B cell (primary cell): ENCODE data around the gene CAVIN1. TPM values are rescaled to one million over a fixed set of nuclear protein-coding genes. Genes with fewer than 3 reads are reported as not detected.

ENCODE experiments used
- ATAC-seq: fragments of 200-7000 bp; cut with Tn5 transposase; one replicate; pipeline ENCODE4 v1.10.0; 2021; ENCODE audit warnings: low read depth, mild to moderate bottlenecking, moderate number of reproducible peaks, moderate library complexity
- CTCF ChIA-PET: fragments of 350-600 bp; sonication (Branson Sonifier 250); formaldehyde crosslinking; loops from one replicate; lab custom pipeline; 2021; ENCODE audit warnings: antibody characterized with exemption, inconsistent platforms; lab: Charles Lee
- POLR2A ChIA-PET: fragments of 350-600 bp; sonication (Branson Sonifier 250); formaldehyde crosslinking; loops from one replicate; lab custom pipeline; 2021; ENCODE audit warnings: antibody characterized with exemption; lab: Charles Lee
- DNase-seq: peaks from one replicate; pipeline ENCODE4 v3.0.0; 2013
- H2AFZ ChIP-seq: 2 replicates; pipeline ENCODE4 v1.6.1; 2012; ENCODE audit warnings: mild to moderate bottlenecking, low read depth, low read length; ENCODE audit not compliant: insufficient read depth, poor library complexity, severe bottlenecking
- H3K27ac ChIP-seq, 2 donors: 1 replicate in 1 of 2; 2 replicates in 1 of 2; pipeline ENCODE4 v1.5.1; 2012 to 2013; ENCODE audit warnings: low read length in 2 of 2, mild to moderate bottlenecking in 2 of 2, moderate library complexity in 1 of 2
- H3K27me3 ChIP-seq, 4 experiments: fragments of 200-600 bp in 1 of 4; sonication (generic) in 1 of 4; replicated peaks in 1 of 4; 1 replicate in 2 of 4; 2 replicates in 2 of 4; pipeline versions ENCODE4 v1.6.1 to v1.7.0; 2013 to 2016; ENCODE audit warnings: low read length in 3 of 4, mild to moderate bottlenecking in 2 of 4, mixed read lengths in 1 of 4, moderate library complexity in 1 of 4; ENCODE audit not compliant: insufficient read depth in 4 of 4, control insufficient read depth in 3 of 4; ENCODE audit errors: control extremely low read depth in 1 of 4
- H3K36me3 ChIP-seq, 2 experiments: replicated peaks in 1 of 2; 1 replicate in 1 of 2; 2 replicates in 1 of 2; pipeline versions ENCODE4 v1.6.1 to v1.7.1; 2013; ENCODE audit warnings: low read length in 1 of 2; ENCODE audit not compliant: insufficient read depth in 2 of 2, control insufficient read depth in 1 of 2; ENCODE audit errors: control extremely low read depth in 1 of 2, extremely low read depth in 1 of 2
- H3K4me1 ChIP-seq, 2 donors: fragments of 200-600 bp in 1 of 2; sonication (generic) in 1 of 2; 1 replicate in 1 of 2; 2 replicates in 1 of 2; pipeline versions ENCODE4 v1.5.1 to v1.6.1; 2013 to 2017; ENCODE audit warnings: low read length in 2 of 2; ENCODE audit not compliant: control insufficient read depth in 2 of 2, insufficient read depth in 2 of 2
- H3K4me2 ChIP-seq: replicated peaks from 2 replicates; pipeline ENCODE3; 2012; ENCODE audit warnings: mild to moderate bottlenecking, low read depth, low read length; ENCODE audit not compliant: poor library complexity, severe bottlenecking
- H3K4me3 ChIP-seq, 5 experiments: fragments of 200-600 bp in 1 of 5; sonication (generic) in 1 of 5; 1 replicate in 3 of 5; 2 replicates in 2 of 5; pipeline versions ENCODE4 v1.5.1 to v1.7.0; 2011 to 2016; ENCODE audit warnings: low read length in 4 of 5, mild to moderate bottlenecking in 4 of 5, low read depth in 2 of 5, control low read depth in 1 of 5, moderate library complexity in 1 of 5; ENCODE audit not compliant: insufficient read depth in 1 of 5; ENCODE audit errors: control extremely low read depth in 1 of 5, extremely low read depth in 1 of 5
- H3K79me2 ChIP-seq: fragments of 200-600 bp; sonication (generic); one replicate; pipeline ENCODE4 v1.6.0; 2016; ENCODE audit warnings: low read length; ENCODE audit not compliant: control insufficient read depth, insufficient read depth
- H3K9ac ChIP-seq: fragments of 200-600 bp; sonication (generic); 2 replicates; pipeline ENCODE4 v1.6.1; 2017; ENCODE audit warnings: mild to moderate bottlenecking, low read length, moderate library complexity
- H3K9me3 ChIP-seq, 3 donors: one replicate each; pipeline versions ENCODE4 v1.6.1 to v1.7.1; 2013; ENCODE audit warnings: low read length in 2 of 3; ENCODE audit not compliant: control insufficient read depth in 2 of 3, insufficient read depth in 1 of 3; ENCODE audit errors: control extremely low read depth in 1 of 3
- H4K20me1 ChIP-seq: 2 replicates; pipeline ENCODE4 v1.6.0; 2012; ENCODE audit warnings: mild to moderate bottlenecking, low read length; ENCODE audit not compliant: insufficient read depth, control insufficient read depth, poor library complexity, severe bottlenecking
- H3K27ac Mint-ChIP-seq: one replicate; pipeline ENCODE4 v1.8.0; 2021; ENCODE audit warnings: mixed read lengths
- H3K27me3 Mint-ChIP-seq: one replicate; pipeline ENCODE4 v1.8.0; 2021; ENCODE audit warnings: mixed read lengths
- H3K4me1 Mint-ChIP-seq: one replicate; pipeline ENCODE4 v1.8.0; 2021; ENCODE audit warnings: mixed read lengths
- H3K4me3 Mint-ChIP-seq: one replicate; pipeline ENCODE4 v1.8.0; 2021; ENCODE audit warnings: mixed read lengths
- H3K9me3 Mint-ChIP-seq: one replicate; pipeline ENCODE4 v1.8.0; 2022; ENCODE audit warnings: mixed read lengths; ENCODE audit not compliant: insufficient read depth
- CTCF ChIP-seq: fragments of 200-600 bp; IDR thresholded peaks from one replicate; pipeline ENCODE4 v1.8.0; 2022; ENCODE audit warnings: antibody characterized with exemption, mild to moderate bottlenecking
- EZH2 ChIP-seq: IDR thresholded peaks from 2 replicates; pipeline ENCODE4 v1.6.1; 2012; ENCODE audit warnings: borderline replicate concordance, low read depth, mild to moderate bottlenecking, moderate library complexity, low read length; ENCODE audit not compliant: insufficient read depth, poor library complexity, severe bottlenecking
- WGBS: methylation state at CpG from one replicate; pipeline ENCODE4 v1.1.5; 2013; ENCODE audit warnings: missing lambda C conversion rate; ENCODE audit not compliant: insufficient coverage; 5-methylcytosine and 5-hydroxymethylcytosine counted together
- intact Hi-C: fragments of 100-400 bp; cut with micrococcal nuclease; formaldehyde crosslinking; loops from one replicate; pipeline ENCODE4 v1.10.0; 2022
- polyA plus RNA-seq: library from polyadenylated mRNA; depleted of rRNA; stranded (reverse); fragments of >200 nt; gene quantifications from 2 replicates; pipeline ENCODE4 v1.2.3, GENCODE V29; 2012
- total RNA-seq, 2 donors: library from RNA; stranded (reverse); fragments of 120-200 nt in 1 of 2; gene quantifications; 1 replicate in 1 of 2; 2 replicates in 1 of 2; pipeline versions ENCODE4 v1.2.3 to v1.2.4, GENCODE V29; 2013 to 2022

Gene CAVIN1
- total and polyA plus RNA-seq, 2 donors (not counting 1 experiment from before 2014, with no cell fraction given), result not detected

GRCh38 chr17:42460371-42460770, 37.3 kb upstream of the CAVIN1 start:
- H3K9ac ChIP-seq, result peak overlapping the region; percentile 90
- intact Hi-C loops, result loop anchor here (1.0 kb wide), 2 partner anchors 32 to 72 kb away; partner anchors contain the start of gene STAT3
- no peaks in the 10 kb centered on the region for H3K27me3 ChIP-seq
- no peaks in the 10 kb centered on the region for H3K9me3 ChIP-seq
- WGBS, result 86% methylated on average over 1 of the region's 1 CpG
- TF ChIP-seq CTCF (no peak), EZH2 (no peak)
- Mint-ChIP-seq H3K27me3 (no peaks in the 10 kb centered on the region), H3K4me1 (peaks cover 50% of the 10 kb centered on the region), H3K4me3 (peak overlapping the region; percentile 97), H3K9me3 (no peaks in the 10 kb centered on the region), H3K27ac (peak overlapping the region; percentile 8)
- ChIA-PET POLR2A (no interaction called here), CTCF (interaction anchor here (0.9 to 1.2 kb wide), 8 partner anchors 13 to 148 kb away, joined by 3 to 8 read pairs (median 4); no protein-coding TSS in a partner anchor)
- no peak overlapping the region for H2AFZ ChIP-seq
- DNase-seq, result no peak
- peaks cover 7 to 24% of the 10 kb centered on the region in 2 experiments for H3K36me3 ChIP-seq
- peaks cover 41 to 51% of the 10 kb centered on the region in 2 donors for H3K4me1 ChIP-seq
- no peak for ATAC-seq
- H4K20me1 ChIP-seq, result peaks cover 18% of the 10 kb centered on the region
- H3K4me3 ChIP-seq, result peak overlapping the region in 4 of 5 experiments; percentile 67 to 97 (median 92)
- no peak overlapping the region for H3K27ac ChIP-seq
- peak overlapping the region; percentile 84 for H3K4me2 ChIP-seq
- H3K79me2 ChIP-seq, result peaks cover 41% of the 10 kb centered on the region

DNA sequence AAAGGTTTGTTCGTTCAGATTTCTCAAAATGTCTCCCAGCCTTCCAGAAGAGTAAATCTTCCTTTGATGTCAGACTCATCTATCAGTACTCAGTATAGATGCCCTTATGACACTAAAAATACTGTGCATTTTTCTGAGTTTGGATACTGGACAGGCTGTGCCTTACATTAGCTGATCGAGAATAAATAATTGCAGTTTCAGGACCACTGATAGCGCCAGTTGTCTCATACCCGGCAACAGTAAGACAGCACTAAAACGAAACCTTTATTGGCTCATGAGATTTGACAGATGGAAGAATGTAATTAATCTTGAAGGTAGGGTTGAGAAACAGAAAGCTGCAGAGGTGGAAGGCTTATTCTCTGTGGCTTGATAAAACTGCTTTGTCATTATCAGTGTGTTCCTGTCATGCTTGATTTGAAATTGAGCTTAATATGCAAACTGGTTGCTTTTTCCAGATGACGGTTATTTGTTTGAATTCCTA, 36.8 kb upstream of the CAVIN1 start:
- no peaks in the 10 kb centered on the region for H3K27me3 ChIP-seq
- Mint-ChIP-seq H3K4me3 (peak overlapping the region; percentile 97), H3K27me3 (no peaks in the 10 kb centered on the region), H3K27ac (peak overlapping the region; percentile 93), H3K4me1 (peaks cover 54% of the 10 kb centered on the region), H3K9me3 (no peaks in the 10 kb centered on the region)
- peaks cover 38% of the 10 kb centered on the region for H3K79me2 ChIP-seq
- H3K9ac ChIP-seq, result peak overlapping the region; percentile 90
- 9% methylated on average over 5 of the region's 6 CpGs for WGBS
- peaks cover 18% of the 10 kb centered on the region for H4K20me1 ChIP-seq
- CTCF ChIA-PET, result interaction anchor here (0.9 to 1.2 kb wide), 9 partner anchors 13 to 350 kb away, joined by 3 to 8 read pairs (median 4); no protein-coding TSS in a partner anchor
- no peak for ATAC-seq
- peaks cover 47 to 56% of the 10 kb centered on the region in 2 donors for H3K4me1 ChIP-seq
- POLR2A ChIA-PET, result no interaction called here
- peaks cover 7 to 24% of the 10 kb centered on the region in 2 experiments for H3K36me3 ChIP-seq
- peak overlapping the region in 1 of 2 donors; percentile 78 for H3K27ac ChIP-seq
- H3K4me2 ChIP-seq, result peak overlapping the region; percentile 84
- H3K9me3 ChIP-seq, result no peaks in the 10 kb centered on the region
- TF ChIP-seq CTCF, result no peak
- TF ChIP-seq EZH2, result no peak
- peak; percentile 57 for DNase-seq
- peak overlapping the region; percentile 83 for H2AFZ ChIP-seq
- peak overlapping the region; percentile 67 to 97 (median 95) for H3K4me3 ChIP-seq
- intact Hi-C loops, result loop anchor here (1.0 to 5.0 kb wide), 4 partner anchors 32 to 278 kb away; partner anchors contain the start of genes KCNH4 and STAT3
